ENCODE measurements around the gene GNRHR.
"Not testable (repeated sequence)": the region's sequence is repeated elsewhere in the genome, so short reads cannot be mapped to it uniquely, and the experiment has no call there.

The GNRHR gene
- total RNA-seq, result 0 reads per million in 2 donors

DNA sequence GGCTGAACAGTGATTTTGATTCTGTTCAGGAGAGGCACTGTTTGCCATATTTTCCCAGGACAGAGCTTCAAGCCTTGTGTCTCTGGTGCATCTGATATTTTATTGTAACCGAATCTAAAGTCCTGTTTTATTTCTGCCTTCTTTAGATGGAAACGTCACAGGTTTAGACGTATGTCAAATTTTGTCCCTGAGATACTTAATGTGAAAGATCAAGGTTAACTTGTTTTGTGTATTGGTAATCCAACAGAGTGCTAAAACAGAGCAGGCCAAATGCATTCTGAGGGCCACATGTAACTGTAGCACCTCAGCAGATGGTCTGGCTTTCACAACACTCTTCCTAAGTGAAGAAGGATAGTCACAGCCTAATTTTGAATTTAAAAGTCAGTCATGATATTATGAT lies at the start of gene GNRHR:
Gene GNRHR (minus strand): TSS at position 101 of the 400 bp plus-strand sequence. CDS start 53 bp downstream, at position 48.
- no peak for DNase-seq

DNA sequence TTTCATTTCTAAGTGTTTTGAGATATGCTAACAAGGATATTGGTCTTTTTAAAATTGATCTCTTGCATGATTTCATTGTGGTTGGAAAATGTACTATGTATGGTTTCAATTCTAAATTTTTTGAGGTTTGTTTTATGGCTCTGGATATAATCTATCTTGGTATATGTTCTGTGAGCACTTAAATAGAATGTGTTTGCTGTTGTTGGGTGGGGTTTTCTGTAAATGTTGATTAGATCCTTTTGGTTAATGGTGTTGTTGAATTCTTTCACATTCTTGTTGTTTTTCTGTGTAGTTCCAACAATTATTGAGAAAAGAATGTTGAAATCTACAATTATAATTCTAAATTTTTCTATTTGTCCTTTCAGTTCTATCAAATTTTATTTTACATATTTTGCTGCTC lies 42.6 kb upstream of the GNRHR start:
- no peak for DNase-seq

- no peak for DNase-seq
Observed at GRCh38 chr4:67790721-67791120, 36.5 kb upstream of the GNRHR start.

DNA sequence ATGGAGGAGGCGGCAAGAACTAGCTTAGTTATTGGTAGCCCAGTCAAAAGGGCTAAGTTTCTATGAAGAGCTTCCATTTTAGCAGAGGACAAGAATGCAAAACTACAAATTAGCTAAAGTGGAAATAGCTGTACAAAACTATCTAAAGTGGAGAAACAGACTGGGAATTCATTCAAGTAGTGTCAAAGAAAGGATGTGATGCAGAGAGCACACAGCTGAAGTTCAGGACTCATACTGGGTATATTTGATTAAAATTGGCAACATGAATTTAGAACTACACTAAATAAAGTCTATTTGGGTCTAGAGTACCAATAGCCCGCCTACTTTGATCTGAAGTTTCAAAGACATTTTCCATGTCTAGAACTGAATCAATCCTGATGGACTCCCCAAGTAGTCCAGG lies 33.1 kb upstream of the GNRHR start:
- no peak for DNase-seq

- no peak for DNase-seq
Observed at GRCh38 chr4:67785528-67785927, 31.3 kb upstream of the GNRHR start.

GRCh38 chr4:67779631-67780030 lies 25.4 kb upstream of the GNRHR start:
- peak in 1 of 5 experiments; percentile 29 for DNase-seq

GRCh38 chr4:67776746-67777145 lies 22.6 kb upstream of the GNRHR start:
- no peak for DNase-seq

DNA sequence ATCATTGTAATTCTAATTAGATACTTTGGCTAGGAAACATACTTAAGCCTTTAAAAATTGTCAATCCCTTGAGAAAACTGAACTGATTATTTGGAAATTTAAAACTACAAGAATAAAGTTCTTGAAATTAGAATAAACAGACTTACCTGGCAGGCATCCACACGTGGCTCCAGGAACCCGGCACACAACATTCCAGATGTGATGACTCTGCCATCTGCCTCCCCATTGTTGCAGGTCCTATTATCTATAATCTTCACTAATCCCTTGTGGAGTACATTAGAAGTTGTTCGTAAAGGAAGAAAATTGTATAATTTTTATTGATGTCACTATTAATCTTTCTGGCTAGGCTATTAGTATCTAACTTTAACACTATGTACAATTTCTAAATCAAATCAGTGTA lies 16.2 kb upstream of the GNRHR start:
- no peak for DNase-seq

GRCh38 chr4:67765928-67766327 lies 11.7 kb upstream of the GNRHR start:
- DNase-seq, result no peak

DNA sequence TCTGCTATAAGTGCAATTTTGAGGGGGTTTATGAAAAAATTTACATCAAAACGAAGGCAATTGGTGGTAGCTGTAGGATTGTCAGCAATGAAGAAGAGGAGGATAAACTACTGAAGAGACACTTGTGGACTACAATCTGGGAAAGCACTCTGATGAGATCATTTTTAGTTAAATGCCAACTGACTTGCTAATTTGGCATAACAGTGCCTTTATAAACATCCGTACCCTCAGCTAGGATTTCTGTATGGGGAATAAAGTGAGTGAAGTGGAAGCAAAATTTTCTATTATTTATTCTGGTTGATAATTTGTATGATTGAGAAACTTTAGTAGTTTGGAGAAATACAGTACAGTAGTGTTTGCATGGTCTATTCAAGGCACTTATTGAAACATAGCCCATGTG lies 11.2 kb upstream of the GNRHR start:
- no peak for DNase-seq

DNA sequence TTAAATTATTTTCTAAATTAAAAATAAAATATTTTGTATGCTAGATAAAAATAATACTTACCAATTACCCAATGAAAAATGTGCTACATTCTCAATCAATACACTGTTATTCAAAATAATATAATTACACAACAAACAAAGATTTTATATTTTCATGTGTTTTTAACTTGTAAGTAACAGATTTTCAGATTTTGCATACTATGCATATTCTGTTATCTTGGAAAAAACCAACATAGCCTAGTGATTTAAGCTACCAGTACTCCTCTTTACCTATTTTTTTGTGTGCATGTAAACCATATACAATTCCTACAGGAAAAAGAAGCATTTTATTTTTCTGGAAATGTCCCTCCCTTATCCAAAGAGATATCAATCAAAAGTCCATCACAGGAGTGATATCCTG lies 10.0 kb upstream of the GNRHR start:
- DNase-seq, result no peak

DNA sequence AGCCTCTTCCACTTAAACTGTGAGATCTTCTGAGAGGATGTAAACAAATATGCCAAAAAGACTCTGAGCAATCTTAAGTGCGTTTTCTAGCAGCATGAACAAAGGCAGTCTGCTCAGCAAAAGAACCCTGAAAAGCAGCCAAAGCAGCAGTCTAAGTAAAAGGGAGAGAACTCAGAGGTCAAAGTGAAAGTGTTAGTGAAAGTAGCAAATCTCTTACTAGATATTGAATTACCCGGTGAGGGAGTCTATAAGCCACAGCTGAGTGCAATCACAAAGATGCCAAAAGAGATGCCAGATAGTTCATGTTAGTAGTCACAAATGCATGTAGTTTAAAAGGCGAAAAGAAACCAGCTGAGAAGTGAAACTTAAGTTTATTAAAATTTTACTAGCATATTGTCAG lies 7.9 kb upstream of the GNRHR start:
- peak in 1 of 5 experiments; percentile 83 for DNase-seq

- not testable (repeated sequence) for DNase-seq
Observed at GRCh38 chr4:67756991-67757390, 2.8 kb upstream of the GNRHR start.

DNA sequence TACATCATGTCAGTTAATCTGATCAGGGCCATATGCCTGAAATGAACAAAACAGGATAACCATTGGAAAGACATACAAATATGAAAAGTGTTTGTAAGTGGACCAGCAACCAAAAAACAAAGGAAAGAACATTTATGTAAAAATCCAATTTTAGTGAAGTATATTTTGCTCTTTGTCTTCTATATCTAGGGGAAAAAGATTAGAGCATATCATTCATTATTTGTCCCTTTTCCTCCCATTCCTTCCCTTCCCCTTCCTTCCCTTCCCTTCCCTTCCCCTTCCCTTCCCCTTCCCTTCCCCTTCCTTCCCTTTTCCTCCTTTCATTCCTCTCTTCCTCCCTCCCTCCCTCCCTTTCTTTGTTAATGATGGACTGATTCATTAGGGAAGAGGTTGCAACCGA lies 1.8 kb upstream of the GNRHR start:
- DNase-seq, result no peak

GRCh38 chr4:67751260-67751659 lies 2.9 kb downstream of the GNRHR start:
- no peak for DNase-seq

DNA sequence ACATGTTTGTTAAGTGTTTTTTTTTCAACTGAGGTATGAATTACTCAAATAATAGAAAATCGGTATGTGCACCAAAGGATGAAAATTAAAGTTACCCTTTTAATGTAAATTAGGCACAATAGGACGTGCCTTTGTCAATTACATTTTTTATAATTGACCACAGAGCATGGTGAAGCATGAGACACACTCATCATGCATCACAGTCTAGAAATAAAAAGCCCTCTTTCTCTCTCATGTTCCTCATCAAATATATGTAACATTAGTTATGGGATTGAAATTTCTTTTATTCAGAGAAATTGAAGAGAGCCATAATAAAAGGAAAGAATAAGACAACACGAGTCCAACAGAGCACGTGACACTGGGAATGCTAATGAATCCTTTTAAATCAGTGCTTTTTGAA lies 3.5 kb downstream of the GNRHR start:
- DNase-seq, result no peak

DNA sequence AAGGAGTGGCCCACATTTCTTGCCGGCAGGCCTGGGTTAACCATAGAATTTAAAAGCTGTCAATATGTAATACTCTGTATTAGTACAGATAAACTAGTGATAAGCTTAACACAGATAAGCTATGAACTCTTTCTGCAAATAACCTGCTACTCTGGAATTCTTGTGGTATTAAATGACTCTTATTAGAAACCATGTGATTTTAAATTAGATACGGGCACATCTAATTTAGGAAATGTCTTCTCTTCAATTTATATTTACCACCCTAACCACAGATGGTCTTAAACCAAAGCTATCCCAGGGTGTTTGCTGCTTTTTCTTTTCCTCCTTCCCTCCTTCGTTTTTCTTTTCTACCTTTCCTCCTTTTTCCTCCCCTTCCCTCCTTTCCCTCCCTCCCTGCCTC lies 4.9 kb downstream of the GNRHR start:
- DNase-seq, result no peak

GRCh38 chr4:67746797-67747495 lies 7.2 kb downstream of the GNRHR start:
- peak in 2 of 5 experiments; percentile 2 to 39 for DNase-seq

- no peak for DNase-seq
Observed at GRCh38 chr4:67744561-67745283, 9.5 kb downstream of the GNRHR start.

GRCh38 chr4:67743194-67743593 lies 11.0 kb downstream of the GNRHR start:
- DNase-seq, result peak in 1 of 5 experiments; percentile 31

DNA sequence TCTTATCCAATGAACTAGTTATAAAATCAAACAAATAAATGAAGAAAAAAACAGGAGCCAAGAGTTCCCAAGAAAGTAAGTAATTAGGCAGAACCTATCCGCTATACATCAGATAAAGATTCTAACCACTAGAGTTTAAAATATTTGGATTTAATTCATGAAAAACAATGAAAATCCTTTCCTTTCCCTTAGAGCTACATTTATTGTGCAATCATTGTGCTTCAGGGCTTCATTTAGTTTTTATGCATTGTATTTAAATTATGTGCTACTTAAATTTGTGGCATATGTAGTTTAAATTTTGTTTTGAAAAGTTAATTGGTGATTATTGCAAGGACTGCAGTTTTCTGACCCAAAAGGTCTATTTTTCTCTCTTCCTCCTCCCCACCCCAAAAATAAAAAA lies 17.9 kb downstream of the GNRHR start:
- no peak for DNase-seq

GRCh38 chr4:67735325-67735724 lies 18.9 kb downstream of the GNRHR start:
- DNase-seq, result no peak

- not testable (repeated sequence) for DNase-seq
Observed at GRCh38 chr4:67730511-67730910, 23.7 kb downstream of the GNRHR start.

DNA sequence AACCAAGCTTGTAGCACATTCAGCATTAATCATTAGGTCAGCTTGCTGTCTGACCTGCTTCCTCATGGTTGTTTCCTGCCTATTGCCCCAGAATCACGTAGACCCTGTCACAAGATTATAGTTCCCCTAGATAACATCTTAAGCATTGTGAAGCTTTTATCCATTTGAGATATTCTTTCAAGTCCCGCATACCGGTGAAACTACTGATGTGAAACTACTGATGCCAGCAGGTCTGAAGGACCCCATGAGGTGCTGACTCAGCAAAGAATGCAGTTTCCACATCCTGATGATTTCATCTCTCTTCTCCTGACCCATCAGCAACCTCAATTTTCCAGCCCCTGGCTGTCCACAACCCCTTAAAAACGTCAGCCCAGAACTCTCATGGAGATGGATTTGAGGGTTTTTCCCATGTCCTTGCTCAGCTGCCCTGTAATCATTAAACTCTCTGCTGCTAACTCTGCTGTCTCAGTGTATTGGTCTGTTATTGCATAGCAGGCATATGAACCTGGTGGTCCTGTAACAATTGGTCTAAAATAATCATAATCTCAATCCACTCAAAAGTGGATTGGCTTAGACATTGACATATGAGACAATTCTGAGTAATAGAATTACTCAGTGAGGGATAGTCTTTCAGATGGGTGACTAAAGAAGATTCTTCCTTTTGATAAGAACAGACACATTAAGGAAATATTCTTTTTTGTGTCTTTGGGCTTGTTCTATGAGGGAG lies 26.9 kb downstream of the GNRHR start:
- peak in 1 of 5 experiments; percentile 24 for DNase-seq
